ENCODE measurements around the gene USP49.

Gene USP49

DNA sequence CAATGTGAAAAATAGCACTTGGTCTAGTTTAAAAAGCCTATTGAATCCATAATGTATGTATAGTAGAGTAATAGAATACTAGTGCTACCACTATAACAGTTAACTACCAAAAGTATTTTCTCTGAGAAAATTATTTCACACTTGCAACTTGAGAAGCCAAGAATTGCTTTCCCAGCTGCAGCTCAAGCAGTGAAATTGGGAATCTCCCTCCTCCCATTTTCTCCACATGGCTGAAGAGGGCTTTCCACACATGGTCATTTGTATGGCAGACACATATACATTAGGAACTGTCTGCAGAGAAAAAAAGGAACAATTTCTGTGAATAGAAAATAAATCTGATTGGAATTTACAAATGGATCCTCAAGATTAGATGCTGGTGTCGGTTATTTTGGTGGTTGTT lies 73.2 kb downstream of the USP49 start:
- no peak for TF ChIP-seq CTCF (IDR thresholded peaks at IDR 0.05; ENCODE audit: insufficient read depth, low read length, poor library complexity, severe bottlenecking)
- no peak overlapping the region for H3K4me3 ChIP-seq (replicated peaks; ENCODE audit: low read depth, low read length)
- no peaks in the 10 kb centered on the region for H3K27me3 ChIP-seq (replicated peaks; ENCODE audit: control insufficient read depth, insufficient read depth, low read length)
- DNase-seq (ENCODE audit: extremely low read depth, insufficient read length): no peak
- no peaks in the 10 kb centered on the region for H3K36me3 ChIP-seq (ENCODE audit: control insufficient read depth, insufficient read depth, low read length)

DNA sequence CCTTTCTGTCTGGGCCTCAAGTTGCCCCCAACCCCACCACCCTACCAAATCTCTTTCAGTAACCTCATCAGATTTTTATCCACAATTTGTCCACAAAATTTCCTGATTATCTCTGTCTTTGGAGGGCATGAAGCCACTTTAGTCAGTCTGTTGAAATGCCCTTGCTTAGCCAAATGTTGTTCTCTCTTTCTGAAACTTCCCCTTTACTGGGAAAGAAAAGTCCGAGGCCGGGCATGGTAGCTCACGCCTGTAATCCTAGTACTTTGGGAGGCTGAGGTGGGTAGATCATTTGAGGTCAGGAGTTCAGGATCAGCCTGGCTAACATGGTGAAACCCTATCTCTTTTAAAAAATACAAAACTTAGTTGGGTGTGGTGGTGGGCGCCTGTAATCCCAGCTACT lies 73.9 kb downstream of the USP49 start:
- no peak overlapping the region for H3K4me3 ChIP-seq (replicated peaks; ENCODE audit: low read depth, low read length)
- no peak for TF ChIP-seq CTCF (IDR thresholded peaks at IDR 0.05; ENCODE audit: insufficient read depth, low read length, poor library complexity, severe bottlenecking)
- H3K27me3 ChIP-seq (replicated peaks; ENCODE audit: control insufficient read depth, insufficient read depth, low read length): no peaks in the 10 kb centered on the region
- no peaks in the 10 kb centered on the region for H3K36me3 ChIP-seq (ENCODE audit: control insufficient read depth, insufficient read depth, low read length)
- no peak for DNase-seq (ENCODE audit: extremely low read depth, insufficient read length)

GRCh38 chr6:41818271-41819054 lies 76.7 kb downstream of the USP49 start:
- TF ChIP-seq CTCF (IDR thresholded peaks at IDR 0.05; ENCODE audit: insufficient read depth, low read length, poor library complexity, severe bottlenecking): no peak
- no peak for DNase-seq (ENCODE audit: extremely low read depth, insufficient read length)
- no peak overlapping the region for H3K4me3 ChIP-seq (replicated peaks; ENCODE audit: low read depth, low read length)

GRCh38 chr6:41815587-41815986 lies 79.6 kb downstream of the USP49 start:
- no peak for TF ChIP-seq CTCF (IDR thresholded peaks at IDR 0.05; ENCODE audit: insufficient read depth, low read length, poor library complexity, severe bottlenecking)
- Histone ChIP-seq H3K4me3 (replicated peaks; ENCODE audit: low read depth, low read length) (no peak overlapping the region), H3K27me3 (replicated peaks; ENCODE audit: control insufficient read depth, insufficient read depth, low read length) (no peaks in the 10 kb centered on the region), H3K36me3 (ENCODE audit: control insufficient read depth, insufficient read depth, low read length) (no peaks in the 10 kb centered on the region)
- no peak for DNase-seq (ENCODE audit: extremely low read depth, insufficient read length)

More at GRCh38 chr6:41818271-41819054, 76.7 kb downstream of the USP49 start:
- no peaks in the 10 kb centered on the region for H3K36me3 ChIP-seq (ENCODE audit: control insufficient read depth, insufficient read depth, low read length)
- no peaks in the 10 kb centered on the region for H3K27me3 ChIP-seq (replicated peaks; ENCODE audit: control insufficient read depth, insufficient read depth, low read length)

GRCh38 chr6:41814629-41815028 lies 80.5 kb downstream of the USP49 start:
- TF ChIP-seq CTCF (IDR thresholded peaks at IDR 0.05; ENCODE audit: insufficient read depth, low read length, poor library complexity, severe bottlenecking): no peak
- Histone ChIP-seq H3K4me3 (replicated peaks; ENCODE audit: low read depth, low read length) (no peak overlapping the region), H3K36me3 (ENCODE audit: control insufficient read depth, insufficient read depth, low read length) (no peaks in the 10 kb centered on the region), H3K27me3 (replicated peaks; ENCODE audit: control insufficient read depth, insufficient read depth, low read length) (no peaks in the 10 kb centered on the region)
- DNase-seq (ENCODE audit: extremely low read depth, insufficient read length): no peak
